Frontal cortex (tissue), 4 donors: Measurements from ENCODE around the gene PAWR. TPM values are rescaled to one million over a fixed set of nuclear protein-coding genes. Genes with fewer than 3 reads are reported as not detected.
A peak's percentile ranks its signal among the peaks of the same experiment; 100 is the strongest.
"Not testable (repeated sequence)": the region's sequence is repeated elsewhere in the genome, so short reads cannot be mapped to it uniquely, and the experiment has no call there.

Experiments
- DNase-seq, 2 donors: peaks; one replicate each; pipeline ENCODE4 v3.0.0; 2012; ENCODE audit warnings: low spot score in 2 of 2
- FAIRE-seq: peaks from 2 replicates; lab custom pipeline; 2012; peaks lifted over from hg19 to GRCh38; lab: Jason Lieb, UNC
- total RNA-seq: library from RNA; depleted of rRNA; stranded (reverse); fragments of >200 nt; gene quantifications from one replicate; pipeline ENCODE4 v1.2.3, GENCODE V29; 2014
- donor health status: control.
- donor health status: control.
- donor health status: control.

PAWR gene
- total RNA-seq, 1 donor from 2014 or later: 22.0 TPM

DNA sequence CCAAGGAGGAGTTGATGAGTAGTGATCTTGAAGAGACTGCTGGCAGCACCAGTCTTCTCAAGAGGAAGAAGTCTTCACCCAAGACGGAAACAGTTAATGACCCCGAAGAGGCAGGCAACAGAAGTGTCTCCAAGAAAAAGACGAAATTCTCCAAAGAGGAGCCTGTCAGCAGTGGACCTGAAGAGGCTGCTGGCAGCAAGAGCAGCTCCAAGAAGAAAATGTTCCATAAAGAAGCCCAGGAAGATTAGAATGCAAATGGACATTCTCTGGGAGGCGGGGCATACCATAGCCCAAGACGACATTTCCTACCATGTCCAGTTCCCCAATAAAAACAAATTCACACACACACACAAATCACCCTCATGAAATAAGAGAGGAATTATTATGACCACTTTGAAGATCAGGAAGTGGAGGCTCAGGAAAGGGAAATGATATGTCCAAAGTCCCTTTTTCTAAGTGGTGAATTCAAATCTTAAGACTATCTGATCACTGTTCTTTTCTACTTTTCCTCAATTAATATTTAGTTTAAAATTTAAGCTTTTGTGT is 131.8 kb downstream of the PAWR start:
- FAIRE-seq: no peak

DNA sequence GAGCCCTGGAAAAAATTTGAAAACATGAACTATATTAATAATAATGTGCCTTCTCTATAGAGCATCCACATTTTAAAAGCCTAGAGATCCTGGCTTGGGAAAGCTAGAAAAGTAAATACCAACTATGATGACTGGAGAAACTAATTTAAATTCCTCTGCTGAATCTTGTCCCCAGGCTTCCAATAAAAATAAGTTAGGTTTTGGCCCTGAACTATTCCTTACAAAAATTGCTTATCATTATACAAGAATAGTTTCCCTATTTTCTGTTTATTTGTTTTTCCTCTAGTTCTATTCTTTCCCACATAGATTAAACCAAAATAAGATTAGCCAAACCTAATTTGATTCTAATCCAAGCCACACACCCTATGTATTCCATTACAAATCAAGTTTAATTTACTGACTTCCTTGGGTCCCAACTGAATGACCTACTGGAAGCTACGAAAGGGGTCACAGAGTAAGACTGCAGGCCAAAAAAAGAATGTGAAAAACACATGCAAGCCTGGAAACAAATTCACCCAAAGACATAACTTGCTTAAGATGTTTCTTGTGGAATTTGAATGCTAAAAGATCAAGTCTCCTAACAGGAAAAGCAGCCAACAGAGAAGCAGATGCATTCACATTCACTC is 133.0 kb downstream of the PAWR start:
- DNase-seq: no peak
- FAIRE-seq: no peak

More for the DNA sequence above, 131.8 kb downstream of the PAWR start:
- no peak for DNase-seq

DNA sequence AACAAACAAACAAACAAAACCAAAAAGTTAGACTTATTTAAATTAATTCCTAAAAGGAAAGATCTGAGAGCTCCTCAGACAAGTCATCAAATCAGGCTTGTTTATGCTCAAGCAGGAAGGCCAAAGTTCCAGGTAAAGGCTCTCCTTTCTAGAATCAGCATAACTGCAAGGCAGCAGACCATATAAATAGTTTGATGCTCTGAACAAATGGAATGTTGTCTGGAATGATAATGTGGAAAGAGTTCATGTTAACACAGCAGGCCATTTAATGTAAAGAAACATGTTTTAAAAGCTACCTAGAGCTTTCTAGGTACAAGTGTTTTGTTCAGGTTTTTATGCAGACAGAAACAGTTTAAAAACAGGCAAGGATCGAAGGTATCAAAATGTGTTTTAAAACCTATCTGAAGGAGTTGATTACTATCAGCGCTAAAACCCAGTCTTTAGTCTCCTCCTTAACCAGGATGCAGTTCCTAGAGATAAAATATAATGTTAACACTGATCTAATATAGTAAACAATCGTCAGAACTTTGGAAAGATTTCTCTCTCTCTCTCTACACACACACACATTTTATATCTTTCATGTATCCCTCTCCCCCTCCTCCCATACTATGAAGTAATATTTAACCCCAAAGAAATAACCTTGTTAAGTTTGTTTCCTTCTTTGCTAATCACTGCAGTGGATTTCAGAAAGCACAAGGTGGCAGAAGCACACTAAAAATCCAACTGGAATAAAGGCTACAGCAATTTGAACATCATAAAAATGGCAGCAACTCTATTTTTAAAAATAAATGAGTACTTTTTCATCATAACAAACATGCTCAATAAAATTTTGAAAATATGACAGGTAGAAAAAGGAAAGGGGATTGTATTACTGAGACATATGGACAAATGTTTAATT is 135.5 kb downstream of the PAWR start:
- FAIRE-seq (peak; percentile 80), DNase-seq (peak in 1 of 2 donors; percentile 34)

DNA sequence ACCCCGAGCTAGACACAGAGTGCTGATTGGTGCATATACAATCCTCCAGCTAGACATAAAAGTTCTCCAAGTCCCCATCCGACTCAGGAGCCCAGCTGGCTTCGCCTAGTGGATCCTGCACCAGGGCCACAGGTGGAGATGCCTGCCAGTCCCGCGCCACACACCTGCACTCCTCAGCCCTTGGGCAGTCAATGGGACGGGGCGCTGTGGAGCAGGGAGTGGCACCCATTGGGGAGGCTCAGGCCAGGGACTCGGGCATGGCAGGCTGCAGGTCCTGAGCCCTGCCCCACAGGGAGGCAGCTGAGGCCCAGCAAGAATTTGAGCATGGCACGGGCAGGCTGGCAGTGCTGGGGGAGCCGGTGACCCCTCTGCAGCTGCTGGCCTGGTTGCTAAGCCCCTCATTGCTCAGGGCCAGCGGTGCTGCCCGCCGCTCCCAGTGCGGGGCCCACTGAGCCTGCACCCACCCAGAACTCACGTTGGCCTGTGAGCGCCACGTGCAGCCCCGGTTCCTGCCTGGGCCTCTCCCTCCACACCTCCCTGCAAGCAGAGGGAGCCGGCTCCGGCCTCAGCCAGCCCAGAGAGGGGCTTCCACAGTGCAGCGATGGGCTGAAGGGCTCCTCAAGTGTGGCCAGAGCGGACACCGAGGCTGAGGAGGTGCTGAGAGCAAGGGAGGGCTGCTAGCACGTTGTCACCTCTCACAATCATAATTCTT is 136.7 kb downstream of the PAWR start:
- DNase-seq (no peak), FAIRE-seq (no peak)

DNA sequence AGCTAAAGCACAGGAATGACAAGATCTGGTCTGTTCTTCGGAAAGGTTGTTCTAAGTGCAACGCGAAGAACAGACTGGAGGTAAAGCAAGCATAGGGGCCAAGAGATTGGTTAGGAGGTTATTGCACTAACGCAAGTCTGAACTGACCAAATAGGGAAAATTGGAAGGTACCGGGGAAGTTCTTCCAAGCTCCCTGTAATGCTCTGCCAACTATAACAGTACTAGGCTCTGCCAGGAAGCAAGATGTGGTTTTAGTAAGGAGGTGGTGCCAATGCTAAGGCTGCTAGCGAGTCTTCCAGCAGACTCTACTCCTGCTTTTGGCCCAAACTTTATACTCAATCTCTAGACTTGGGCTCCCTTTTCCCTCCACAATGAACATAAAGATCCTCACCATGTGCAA is 138.6 kb downstream of the PAWR start:
- FAIRE-seq (no peak), DNase-seq (no peak)

DNA sequence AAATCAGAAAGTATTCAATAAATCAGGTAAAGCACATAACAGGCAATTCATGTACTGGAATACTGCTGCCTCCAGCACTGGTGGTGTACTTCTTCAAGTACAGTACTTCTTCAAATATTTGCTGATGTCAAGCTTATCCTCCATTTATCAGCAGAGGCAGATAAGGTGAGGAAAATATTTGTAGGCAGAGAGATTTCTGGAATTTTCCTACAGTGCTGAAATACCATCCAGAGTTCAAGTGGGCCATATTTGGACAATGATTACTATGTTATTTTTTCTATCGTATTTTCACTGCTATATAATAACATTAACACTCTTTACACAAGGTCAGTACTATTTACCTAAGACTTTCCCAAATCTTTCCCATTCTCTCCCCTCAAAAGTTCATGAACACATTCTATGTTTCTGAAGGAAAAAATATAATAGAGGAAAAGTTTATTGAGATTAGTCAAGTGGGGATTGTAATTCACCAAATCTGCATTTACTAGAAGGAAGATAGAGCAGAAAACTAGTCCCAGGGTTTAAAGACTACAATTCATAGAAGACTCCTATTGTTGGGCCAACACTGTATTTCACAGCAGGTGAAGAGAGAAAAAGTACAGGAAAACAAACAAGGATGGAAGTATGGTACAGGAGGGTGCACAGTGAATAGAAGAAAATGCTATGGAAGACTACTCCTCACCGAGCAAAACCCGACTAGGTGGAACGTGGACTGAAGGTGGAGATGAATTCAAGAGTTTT is 141.1 kb downstream of the PAWR start:
- DNase-seq: no peak
- FAIRE-seq: no peak

DNA sequence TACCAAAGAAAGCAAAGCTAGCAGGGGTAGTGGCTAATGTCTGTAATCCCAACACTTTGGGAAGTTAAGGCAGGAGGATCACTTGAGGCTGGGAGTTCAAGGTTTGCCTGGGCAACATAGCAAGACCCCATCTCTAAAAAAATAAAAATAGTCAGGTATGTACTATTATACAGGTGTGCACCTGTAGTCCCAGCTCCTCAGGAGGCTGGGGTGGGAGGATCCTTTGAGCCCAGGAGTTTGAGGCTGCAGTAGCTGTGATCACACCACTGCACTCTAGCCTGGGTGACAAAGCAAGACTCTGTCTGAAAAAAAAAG is 142.2 kb downstream of the PAWR start:
- FAIRE-seq: no peak
- no peak for DNase-seq

DNA sequence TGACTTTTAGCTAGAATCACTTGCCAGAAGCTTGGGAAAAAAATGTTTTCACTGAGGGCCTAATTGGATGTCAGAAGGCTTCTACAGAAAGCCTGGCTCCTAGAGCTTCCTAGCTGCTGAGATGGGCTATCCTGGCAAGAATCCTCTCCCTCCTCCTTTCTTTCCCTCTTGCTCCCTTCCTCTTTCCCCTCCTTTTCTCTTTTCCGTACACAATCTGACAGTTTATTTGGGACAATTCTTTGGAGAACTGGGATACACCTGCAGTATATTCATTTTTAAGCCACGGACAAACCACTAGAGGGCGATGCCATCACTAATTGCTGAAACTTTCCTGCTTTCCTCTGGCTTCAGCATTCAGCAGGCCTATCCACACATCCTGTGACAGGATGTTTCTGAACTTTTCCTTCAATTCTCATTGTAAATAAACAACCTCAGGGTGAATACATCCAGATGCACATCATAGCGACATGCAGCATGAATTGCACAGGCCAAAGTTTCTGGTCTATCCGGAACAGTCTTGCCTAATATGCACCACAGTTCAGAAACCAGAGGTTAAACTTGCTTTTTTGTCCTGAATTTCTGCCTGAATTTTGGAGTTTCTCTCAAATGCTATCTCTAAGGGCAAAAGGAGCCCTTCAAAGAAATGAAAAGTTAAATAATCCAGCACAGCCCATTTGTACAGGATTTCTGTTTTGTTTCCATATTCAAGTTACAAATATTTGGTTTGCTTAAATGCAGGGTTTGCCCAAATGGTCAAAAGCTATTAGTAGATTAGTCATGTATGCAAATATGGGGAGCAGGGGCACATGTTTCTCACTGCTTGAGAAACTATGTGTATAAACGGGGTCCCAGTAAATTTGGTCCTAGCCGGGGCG is 142.8 kb downstream of the PAWR start:
- DNase-seq: peak in 1 of 2 donors; percentile 49
- FAIRE-seq: no peak

DNA sequence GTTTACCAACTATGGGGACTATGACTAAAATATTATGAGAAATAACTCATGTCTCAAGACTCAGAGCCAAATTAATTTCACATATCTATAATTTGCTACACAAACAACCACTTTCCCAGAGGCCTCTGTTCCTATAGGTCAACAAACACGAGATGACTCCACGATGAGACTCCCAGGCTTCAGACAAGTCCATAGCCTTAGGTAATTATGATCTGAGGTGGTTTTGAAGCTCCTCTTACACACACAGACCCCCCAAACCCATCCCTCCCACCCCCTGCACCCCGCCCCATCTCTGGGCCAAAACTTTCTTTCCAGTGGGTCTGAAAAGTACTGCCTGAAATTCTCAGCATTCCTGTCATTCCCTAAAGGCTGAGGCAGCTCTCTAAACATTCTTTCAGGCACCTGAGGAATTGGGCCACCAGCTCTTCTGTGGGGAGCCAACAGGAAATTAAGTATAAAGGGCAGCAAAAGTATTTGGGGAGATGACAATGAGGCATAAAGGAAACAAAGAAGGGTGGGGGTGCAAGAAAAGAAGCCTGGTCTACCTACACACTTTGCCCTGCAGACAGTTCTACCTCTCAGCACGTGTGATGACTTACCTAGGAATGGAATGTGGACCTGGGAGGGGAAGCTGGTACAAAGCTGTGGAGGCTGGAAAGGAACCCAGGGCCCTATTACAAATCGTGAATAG is 143.6 kb downstream of the PAWR start:
- DNase-seq: no peak
- FAIRE-seq: no peak

DNA sequence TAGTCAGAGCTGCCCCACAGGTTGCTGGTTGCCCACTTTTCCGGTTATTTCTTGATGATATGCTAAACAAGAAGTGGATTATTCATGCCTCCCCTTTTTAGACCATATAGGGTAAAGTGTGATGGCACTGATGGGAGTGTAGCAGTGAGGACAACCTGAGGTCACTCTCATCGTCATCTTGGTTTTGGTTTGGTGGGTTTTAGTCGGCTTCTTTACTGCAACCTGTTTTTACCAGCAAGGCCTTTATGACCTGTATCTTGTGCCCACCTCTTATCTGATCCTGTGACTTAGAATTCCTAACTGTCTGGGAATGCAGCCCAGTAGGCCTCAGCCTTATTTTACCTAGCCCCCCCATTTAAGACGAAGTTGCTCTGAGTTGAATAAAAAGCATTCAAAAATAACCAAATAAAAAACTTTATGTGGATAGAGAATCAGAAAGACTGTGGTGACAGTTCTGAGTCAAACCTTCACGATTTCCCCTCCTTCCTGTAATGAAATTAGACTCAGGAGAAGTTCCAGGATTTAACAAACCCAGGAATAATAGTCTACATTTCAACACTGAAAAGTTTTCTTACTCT is 144.2 kb downstream of the PAWR start:
- no peak for FAIRE-seq
- no peak for DNase-seq

DNA sequence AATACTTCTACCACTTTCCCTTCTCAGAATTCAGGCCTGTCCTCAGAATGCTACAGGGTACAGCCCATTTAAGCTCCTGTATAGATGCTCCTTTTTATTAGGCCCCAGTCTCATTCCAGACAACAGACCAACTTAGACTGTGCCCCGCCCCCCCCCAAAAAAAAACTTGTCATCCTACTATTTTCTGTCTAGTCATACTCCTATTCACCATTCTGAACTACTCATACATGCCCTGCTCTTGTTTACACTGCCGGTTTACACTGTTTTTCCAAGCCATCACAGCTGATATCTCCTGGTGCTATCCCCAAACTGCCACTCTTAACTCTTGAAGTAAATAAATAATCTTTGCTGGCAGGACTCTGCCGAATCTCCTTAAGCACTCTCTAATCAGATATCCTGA is 146.3 kb downstream of the PAWR start:
- not testable (repeated sequence) for FAIRE-seq, DNase-seq

DNA sequence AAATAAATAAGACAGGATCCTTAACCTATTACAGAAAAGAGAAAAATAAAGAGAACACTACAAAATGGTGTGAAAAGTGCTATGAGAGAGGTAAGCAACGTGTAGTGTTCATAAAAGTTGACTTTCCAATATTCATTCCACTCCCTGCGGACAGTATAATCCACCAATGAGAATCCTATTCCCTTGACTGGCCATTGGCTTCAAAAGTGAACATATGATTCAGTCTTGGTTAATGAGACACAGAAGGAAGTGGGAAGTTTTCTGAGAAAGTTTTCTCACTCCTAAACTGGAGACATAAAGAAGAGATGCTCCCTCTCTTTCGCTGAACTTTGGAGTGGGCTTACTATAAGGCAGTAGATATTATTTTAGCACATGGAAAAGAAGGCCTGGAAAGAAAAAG is 153.1 kb downstream of the PAWR start:
- FAIRE-seq (no peak), DNase-seq (no peak)

DNA sequence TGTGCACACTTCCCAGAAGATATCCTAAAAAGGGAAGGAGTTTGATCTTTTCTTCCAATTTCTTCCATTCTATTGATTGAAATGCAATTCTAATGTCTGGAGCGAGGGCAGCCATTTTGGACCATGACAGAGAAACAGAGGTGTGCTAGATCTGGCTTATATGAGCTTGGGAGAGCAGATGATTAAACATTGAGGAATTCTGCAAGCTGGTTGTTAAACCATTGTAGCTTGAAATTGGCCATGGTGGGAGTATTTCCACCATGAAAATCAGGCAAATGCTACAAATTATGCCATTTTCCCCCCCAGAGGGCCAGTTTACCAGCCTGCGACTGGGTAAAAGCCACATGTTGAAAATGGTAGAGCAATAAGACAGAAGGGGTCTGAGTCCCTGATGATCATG is 155.0 kb downstream of the PAWR start:
- DNase-seq: no peak
- no peak for FAIRE-seq

Other genes starting within 250 kb of the PAWR start
- gene PPP1R12A, start 244.1 kb upstream of the PAWR start, total RNA-seq: 181 TPM